Measurements from ENCODE around the gene ALKBH2. TPM values are rescaled to one million over a fixed set of nuclear protein-coding genes. Genes with fewer than 3 reads are reported as not detected.
A peak's percentile ranks its signal among the peaks of the same experiment; 100 is the strongest.

The ALKBH2 gene
- total RNA-seq, 2 donors from 2014 or later = 15.3 to 21.9 TPM

GRCh38 chr12:109105176-109105575 is 11.9 kb upstream of the ALKBH2 start:
- H3K27ac ChIP-seq = no peak overlapping the region
- no peaks in the 10 kb centered on the region for H3K9me3 ChIP-seq
- TF ChIP-seq, protein P1, sequence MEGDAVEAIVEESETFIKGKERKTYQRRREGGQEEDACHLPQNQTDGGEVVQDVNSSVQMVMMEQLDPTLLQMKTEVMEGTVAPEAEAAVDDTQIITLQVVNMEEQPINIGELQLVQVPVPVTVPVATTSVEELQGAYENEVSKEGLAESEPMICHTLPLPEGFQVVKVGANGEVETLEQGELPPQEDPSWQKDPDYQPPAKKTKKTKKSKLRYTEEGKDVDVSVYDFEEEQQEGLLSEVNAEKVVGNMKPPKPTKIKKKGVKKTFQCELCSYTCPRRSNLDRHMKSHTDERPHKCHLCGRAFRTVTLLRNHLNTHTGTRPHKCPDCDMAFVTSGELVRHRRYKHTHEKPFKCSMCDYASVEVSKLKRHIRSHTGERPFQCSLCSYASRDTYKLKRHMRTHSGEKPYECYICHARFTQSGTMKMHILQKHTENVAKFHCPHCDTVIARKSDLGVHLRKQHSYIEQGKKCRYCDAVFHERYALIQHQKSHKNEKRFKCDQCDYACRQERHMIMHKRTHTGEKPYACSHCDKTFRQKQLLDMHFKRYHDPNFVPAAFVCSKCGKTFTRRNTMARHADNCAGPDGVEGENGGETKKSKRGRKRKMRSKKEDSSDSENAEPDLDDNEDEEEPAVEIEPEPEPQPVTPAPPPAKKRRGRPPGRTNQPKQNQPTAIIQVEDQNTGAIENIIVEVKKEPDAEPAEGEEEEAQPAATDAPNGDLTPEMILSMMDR (IDR thresholded peaks at IDR 0.05) = no peak
- H3K4me1 ChIP-seq (ENCODE audit: control insufficient read depth in 1 of 2, low read depth in 2 of 2) = peaks cover 0 to 7% of the 10 kb centered on the region in 2 donors
- no peak overlapping the region for H3K4me3 ChIP-seq
- no peak for DNase-seq (ENCODE audit: low spot score)
- no peak for ATAC-seq (ENCODE audit: insufficient number of reproducible peaks, low FRiP score, low read depth)
- H3K36me3 ChIP-seq = peaks cover 29% of the 10 kb centered on the region
- no peaks in the 10 kb centered on the region for H3K27me3 ChIP-seq (replicated peaks; ENCODE audit: insufficient read depth)

DNA sequence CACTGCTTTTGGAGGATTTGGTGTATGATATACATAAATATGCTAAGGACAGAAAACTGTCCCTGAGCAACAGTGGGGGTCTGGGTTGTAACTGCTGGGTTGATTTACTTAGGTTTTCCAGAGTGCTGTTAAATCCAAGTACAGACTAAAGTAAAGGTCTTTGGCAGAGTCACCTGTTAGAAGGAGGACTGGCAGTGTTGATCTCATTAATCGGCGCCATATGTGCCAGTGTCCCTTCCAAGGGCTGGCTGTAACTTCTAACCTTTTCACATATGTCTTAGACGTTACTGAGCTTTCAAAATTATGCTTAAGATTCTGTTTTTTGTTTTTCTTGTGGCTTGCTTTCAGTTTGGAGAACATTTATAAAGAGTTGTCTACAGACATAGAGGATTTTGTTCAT is 9.2 kb upstream of the ALKBH2 start:
- H3K27ac ChIP-seq = no peak overlapping the region
- TF ChIP-seq, protein P1 (IDR thresholded peaks at IDR 0.05) = no peak
- no peak overlapping the region for H3K4me3 ChIP-seq
- no peaks in the 10 kb centered on the region for H3K9me3 ChIP-seq
- H3K36me3 ChIP-seq = peaks cover 24% of the 10 kb centered on the region
- DNase-seq (ENCODE audit: low spot score) (no peak), ATAC-seq (ENCODE audit: insufficient number of reproducible peaks, low FRiP score, low read depth) (no peak)
- no peaks in the 10 kb centered on the region for H3K27me3 ChIP-seq (replicated peaks; ENCODE audit: insufficient read depth)
- H3K4me1 ChIP-seq (ENCODE audit: control insufficient read depth in 1 of 2, low read depth in 2 of 2) = peaks cover 13 to 23% of the 10 kb centered on the region in 2 donors

DNA sequence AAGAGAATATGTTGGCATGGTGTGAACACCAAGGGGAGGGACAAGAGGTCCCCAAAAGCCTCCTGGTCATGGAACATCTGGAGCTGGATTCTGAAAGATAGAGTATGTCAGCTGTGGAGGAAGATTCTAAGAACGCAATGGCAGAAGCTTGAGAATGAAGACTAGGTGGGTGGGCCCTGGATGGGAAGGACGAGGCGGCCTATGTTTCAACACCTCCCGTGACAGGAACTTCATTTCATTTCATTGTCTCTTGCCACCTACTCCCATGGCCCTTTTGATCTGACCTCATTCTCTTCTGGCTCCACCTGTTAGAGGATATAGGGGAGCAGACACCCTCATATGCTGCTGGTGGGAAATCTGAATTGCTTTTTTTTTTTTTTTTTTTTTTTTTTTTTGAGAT is 7.5 kb upstream of the ALKBH2 start:
- no peak for DNase-seq (ENCODE audit: low spot score)
- Histone ChIP-seq H3K4me3 (no peak overlapping the region), H3K9me3 (no peaks in the 10 kb centered on the region), H3K36me3 (peaks cover 21% of the 10 kb centered on the region), H3K27me3 (replicated peaks; ENCODE audit: insufficient read depth) (no peaks in the 10 kb centered on the region), H3K4me1 (ENCODE audit: control insufficient read depth in 1 of 2, low read depth in 2 of 2) (peaks cover 16 to 28% of the 10 kb centered on the region in 2 donors), H3K27ac (no peak overlapping the region)
- TF ChIP-seq, protein P1 (IDR thresholded peaks at IDR 0.05) = no peak
- ATAC-seq (ENCODE audit: insufficient number of reproducible peaks, low FRiP score, low read depth) = no peak

- TF ChIP-seq, protein P1 (IDR thresholded peaks at IDR 0.05) = no peak
- peak overlapping the region; percentile 83 for H3K4me3 ChIP-seq
- no peak for DNase-seq (ENCODE audit: low spot score)
These were observed 6.3 kb upstream of the ALKBH2 start for GRCh38 chr12:109099431-109100020.

DNA sequence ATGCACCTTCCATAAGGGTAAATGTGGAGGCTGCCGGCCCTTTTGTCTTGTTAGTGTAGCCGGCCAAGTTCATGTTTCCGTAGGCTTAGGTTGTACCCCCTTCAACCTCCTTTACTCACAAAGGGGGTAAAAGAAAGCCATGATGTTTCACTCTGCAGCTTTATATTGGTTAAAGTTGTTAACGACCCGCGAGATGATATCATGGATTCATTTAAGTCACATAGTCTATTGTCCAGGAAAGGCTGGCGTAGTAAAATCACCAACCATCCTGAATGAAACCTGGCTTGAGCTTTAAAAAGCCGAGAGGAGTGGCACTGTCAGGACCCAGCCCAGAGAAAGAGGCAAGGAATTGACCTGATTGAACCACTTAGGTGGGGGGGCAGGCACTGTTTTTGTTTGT is 5.4 kb upstream of the ALKBH2 start:
- Histone ChIP-seq H3K36me3 (peaks cover 7% of the 10 kb centered on the region), H3K9me3 (no peaks in the 10 kb centered on the region), H3K4me3 (peak overlapping the region; percentile 83), H3K4me1 (ENCODE audit: control insufficient read depth in 1 of 2, low read depth in 2 of 2) (peaks cover 16 to 28% of the 10 kb centered on the region in 2 donors), H3K27ac (peak overlapping the region; percentile 82 to 85), H3K27me3 (replicated peaks; ENCODE audit: insufficient read depth) (no peaks in the 10 kb centered on the region)
- TF ChIP-seq, protein P1 (IDR thresholded peaks at IDR 0.05) = no peak
- ATAC-seq (ENCODE audit: insufficient number of reproducible peaks, low FRiP score, low read depth) (no peak), DNase-seq (ENCODE audit: low spot score) (no peak)

More at GRCh38 chr12:109099431-109100020, 6.3 kb upstream of the ALKBH2 start:
- Histone ChIP-seq H3K9me3 (no peaks in the 10 kb centered on the region), H3K27me3 (replicated peaks; ENCODE audit: insufficient read depth) (no peaks in the 10 kb centered on the region), H3K4me1 (ENCODE audit: control insufficient read depth in 1 of 2, low read depth in 2 of 2) (peaks cover 16 to 28% of the 10 kb centered on the region in 2 donors), H3K36me3 (peaks cover 16% of the 10 kb centered on the region), H3K27ac (peak overlapping the region; percentile 82 to 85)
- no peak for ATAC-seq (ENCODE audit: insufficient number of reproducible peaks, low FRiP score, low read depth)

Data from thoracic aorta (tissue), 2 donors.